SK-N-SH (cell line): Measurements from ENCODE around the gene WDR82. TPM values are rescaled to one million over a fixed set of nuclear protein-coding genes. Genes with fewer than 3 reads are reported as not detected.

Experiments
- CTCF ChIA-PET: fragments of 300-600, 350-600 bp; formaldehyde crosslinking; extraction: SDS; loops from one replicate; lab custom pipeline; 2021; lab: Yijun Ruan, JAX
- POLR2A ChIA-PET: fragments of 350-600 bp; sonication (Branson Sonifier 250); formaldehyde crosslinking; extraction: SDS; loops from one replicate; lab custom pipeline; 2020; ENCODE audit warnings: antibody characterized with exemption, inconsistent platforms; lab: Yijun Ruan, JAX
- DNase-seq: peaks from one replicate; pipeline ENCODE4 v3.0.0; 2012
- H2AFZ ChIP-seq: fragments of 200-600 bp; sonication (generic); 2 replicates; pipeline ENCODE4 v1.8.1; 2016; ENCODE audit warnings: antibody characterized with exemption, mild to moderate bottlenecking, low read depth
- H3F3A ChIP-seq: fragments of 200-600 bp; sonication (generic); replicated peaks from 2 replicates; pipeline ENCODE3; 2016; ENCODE audit warnings: antibody characterized with exemption, mild to moderate bottlenecking; ENCODE audit not compliant: insufficient read depth
- H3K27ac ChIP-seq, 2 experiments: fragments of 200-500 bp in 1 of 2; fragments of 200-600 bp in 1 of 2; sonication (Bioruptor generic) in 1 of 2; sonication (generic), shearing (Covaris generic) in 1 of 2; 2 replicates each; pipeline versions ENCODE4 v1.5.1 to v1.6.1; 2014 to 2016; ENCODE audit warnings: low read depth in 2 of 2, inconsistent platforms in 1 of 2, low read length in 1 of 2, mild to moderate bottlenecking in 1 of 2, mixed read lengths in 1 of 2
- H3K27me3 ChIP-seq: fragments of 200-600 bp; sonication (generic), shearing (Covaris generic); 2 replicates; pipeline ENCODE4 v1.6.1; 2016; ENCODE audit warnings: mixed run types; ENCODE audit not compliant: insufficient read depth
- H3K36me3 ChIP-seq, 2 experiments: fragments of 200-500 bp in 1 of 2; fragments of 200-600 bp in 1 of 2; sonication (Bioruptor generic) in 1 of 2; sonication (generic) in 1 of 2; replicated peaks in 1 of 2; 2 replicates each; pipeline versions ENCODE3 to v1.5.1; 2014 to 2016; ENCODE audit warnings: low read length in 1 of 2, mild to moderate bottlenecking in 1 of 2; ENCODE audit not compliant: insufficient read depth in 2 of 2, control insufficient read depth in 1 of 2
- H3K4me1 ChIP-seq, 2 experiments: fragments of 200-500 bp in 1 of 2; fragments of 200-600 bp in 1 of 2; sonication (Bioruptor generic) in 1 of 2; sonication (generic), shearing (Covaris generic) in 1 of 2; 2 replicates each; pipeline versions ENCODE4 v1.5.1 to v1.6.1; 2014 to 2016; ENCODE audit warnings: low read depth in 1 of 2, low read length in 1 of 2, mixed run types in 1 of 2; ENCODE audit not compliant: insufficient read depth in 2 of 2, control insufficient read depth in 1 of 2
- H3K4me2 ChIP-seq: fragments of 200-600 bp; sonication (generic), shearing (Covaris generic); 2 replicates; pipeline ENCODE4 v1.6.1; 2017; ENCODE audit warnings: mixed run types
- H3K4me3 ChIP-seq, 2 experiments: fragments of 200-500 bp in 1 of 2; fragments of 200-600 bp in 1 of 2; sonication (Bioruptor generic) in 1 of 2; sonication (generic), shearing (Covaris generic) in 1 of 2; 2 replicates each; pipeline versions ENCODE4 v1.5.1 to v1.8.1; 2014 to 2016; ENCODE audit warnings: low read depth in 2 of 2, inconsistent platforms in 1 of 2, low read length in 1 of 2, mild to moderate bottlenecking in 1 of 2, mixed read lengths in 1 of 2, moderate library complexity in 1 of 2
- H3K79me2 ChIP-seq: fragments of 200-600 bp; sonication (generic); 2 replicates; pipeline ENCODE4 v1.8.1; 2017; ENCODE audit warnings: mild to moderate bottlenecking; ENCODE audit not compliant: insufficient read depth
- H3K9ac ChIP-seq: fragments of 200-600 bp; sonication (generic); 2 replicates; pipeline ENCODE4 v1.6.1; 2017; ENCODE audit warnings: mixed run types
- H3K9me2 ChIP-seq: fragments of 200-600 bp; sonication (generic); 2 replicates; pipeline ENCODE4 v1.6.1; 2017; ENCODE audit warnings: mixed run types
- H3K9me3 ChIP-seq: fragments of 200-600 bp; sonication (generic); 2 replicates; pipeline ENCODE4 v1.6.1; 2017; ENCODE audit warnings: mixed run types, mild to moderate bottlenecking, moderate library complexity
- H4K20me1 ChIP-seq: fragments of 200-600 bp; sonication (generic); 2 replicates; pipeline ENCODE4 v1.6.1; 2017; ENCODE audit warnings: mild to moderate bottlenecking, mixed run types; ENCODE audit not compliant: insufficient read depth
- ELF1 ChIP-seq: IDR thresholded peaks from 2 replicates; pipeline ENCODE4 v1.4.0; 2012
- EZH2phosphoT487 ChIP-seq: fragments of 200-600 bp; sonication (generic); IDR thresholded peaks from 2 replicates; pipeline ENCODE4 v1.6.1; 2017; ENCODE audit warnings: low read depth, mixed run types, mild to moderate bottlenecking, antibody characterized with exemption, moderate library complexity, borderline replicate concordance
- GATA2 ChIP-seq: sonication (generic); formaldehyde crosslinking; IDR thresholded peaks from 2 replicates; pipeline ENCODE4 v1.5.0; 2020; ENCODE audit warnings: mild to moderate bottlenecking, missing genetic modification reagents
- IRF3 ChIP-seq: fragments of 150-350 bp; IDR thresholded peaks from 2 replicates; pipeline ENCODE4 v1.6.1; 2016; ENCODE audit warnings: mild to moderate bottlenecking, low read depth, low read length
- JUND ChIP-seq: IDR thresholded peaks from 2 replicates; pipeline ENCODE4 v1.4.0; 2012
- MXI1 ChIP-seq: IDR thresholded peaks from 2 replicates; pipeline ENCODE4 v1.6.1; 2012; ENCODE audit warnings: mild to moderate bottlenecking, low read depth, low read length, improper control_type of control experiment
- NFIC ChIP-seq: IDR thresholded peaks from 2 replicates; pipeline ENCODE4 v1.4.0; 2012; ENCODE audit warnings: borderline replicate concordance
- NRF1 ChIP-seq: IDR thresholded peaks from 2 replicates; pipeline ENCODE4 v1.6.1; 2012; ENCODE audit warnings: low read depth, mild to moderate bottlenecking, low read length
- RAD21 ChIP-seq: IDR thresholded peaks from 2 replicates; pipeline ENCODE4 v1.6.1; 2012; ENCODE audit warnings: mild to moderate bottlenecking, low read length
- REST ChIP-seq: IDR thresholded peaks from 2 replicates; pipeline ENCODE4 v1.6.1; 2012; ENCODE audit warnings: mild to moderate bottlenecking, low read depth, low read length, moderate library complexity
- RFX5 ChIP-seq: IDR thresholded peaks from 2 replicates; pipeline ENCODE4 v1.6.1; 2012; ENCODE audit warnings: mild to moderate bottlenecking, improper control_type of control experiment, low read length
- RXRA ChIP-seq: IDR thresholded peaks from 2 replicates; pipeline ENCODE4 v1.4.0; 2012; ENCODE audit warnings: low read depth, mild to moderate bottlenecking, borderline replicate concordance
- SIN3A ChIP-seq: IDR thresholded peaks from 2 replicates; pipeline ENCODE4 v1.6.1; 2012; ENCODE audit warnings: low read depth, mild to moderate bottlenecking, low read length, moderate library complexity, borderline replicate concordance
- TAF1 ChIP-seq: IDR thresholded peaks from 2 replicates; pipeline ENCODE4 v1.6.1; 2012; ENCODE audit warnings: low read depth, mild to moderate bottlenecking, low read length, moderate library complexity, borderline replicate concordance
- ZBTB33 ChIP-seq: IDR thresholded peaks from 2 replicates; pipeline ENCODE4 v1.4.0; 2012; ENCODE audit warnings: low read depth, borderline replicate concordance
- WGBS: methylation state at CpG from one replicate; pipeline ENCODE4 v1.1.6; 2017; ENCODE audit warnings: low lambda C conversion rate; 5-methylcytosine and 5-hydroxymethylcytosine counted together
- polyA plus RNA-seq, 3 experiments: library from polyadenylated mRNA; depleted of rRNA; stranded (reverse); fragments of >200 nt; gene quantifications; 2 replicates each; pipeline ENCODE4 v1.2.3, GENCODE V29; 2012
- TF ChIP-seq, protein P1 (sequence below): IDR thresholded peaks from 2 replicates; pipeline ENCODE4; 2012
- TF ChIP-seq, protein P2 (sequence below): IDR thresholded peaks from 2 replicates; pipeline ENCODE4 v1.4.0; 2012; ENCODE audit warnings: low read depth
- TF ChIP-seq, protein P3 (sequence below): fragments of 200-600 bp; sonication (generic); IDR thresholded peaks from 2 replicates; pipeline ENCODE4 v1.6.1; 2017; ENCODE audit warnings: antibody characterized with exemption, mild to moderate bottlenecking, moderate library complexity

Gene WDR82
- polyA plus RNA-seq, 1 of the 3 experiments (the other 2 are of a cell fraction) = 41.2 TPM

- POLR2A ChIA-PET = interaction anchor here (0.6 to 1.1 kb wide), 3 partner anchors 20 to 190 kb away, joined by 3 to 4 read pairs (median 3); no protein-coding TSS in a partner anchor
- no peaks in the 10 kb centered on the region for H3K79me2 ChIP-seq
- no peak overlapping the region for H3K4me3 ChIP-seq
- no peak overlapping the region for H3K4me2 ChIP-seq
- H2AFZ ChIP-seq = no peak overlapping the region
- WGBS = 94% methylated on average over 17 of the region's 41 CpGs
- no peaks in the 10 kb centered on the region for H3K9me3 ChIP-seq
- H3F3A ChIP-seq = peaks cover 7% of the 10 kb centered on the region
- peaks cover 2 to 8% of the 10 kb centered on the region in 2 experiments; a peak in 2 of 4 replicates for H3K4me1 ChIP-seq
- DNase-seq = no peak
- no peaks in the 10 kb centered on the region for H3K36me3 ChIP-seq
- no peaks in the 10 kb centered on the region for H3K9me2 ChIP-seq
- H3K9ac ChIP-seq = no peak overlapping the region
- no peak overlapping the region for H3K27ac ChIP-seq
- H3K27me3 ChIP-seq = no peaks in the 10 kb centered on the region
- H4K20me1 ChIP-seq = no peaks in the 10 kb centered on the region
- CTCF ChIA-PET = interaction anchor here (0.7 to 16.1 kb wide), 10 partner anchors 10 to 225 kb away, joined by 3 to 257 read pairs (median 4); partner anchors contain the start of gene TWF2
- no peak for TF ChIP-seq NRF1
- TF ChIP-seq TAF1 = no peak
- TF ChIP-seq, protein P1, sequence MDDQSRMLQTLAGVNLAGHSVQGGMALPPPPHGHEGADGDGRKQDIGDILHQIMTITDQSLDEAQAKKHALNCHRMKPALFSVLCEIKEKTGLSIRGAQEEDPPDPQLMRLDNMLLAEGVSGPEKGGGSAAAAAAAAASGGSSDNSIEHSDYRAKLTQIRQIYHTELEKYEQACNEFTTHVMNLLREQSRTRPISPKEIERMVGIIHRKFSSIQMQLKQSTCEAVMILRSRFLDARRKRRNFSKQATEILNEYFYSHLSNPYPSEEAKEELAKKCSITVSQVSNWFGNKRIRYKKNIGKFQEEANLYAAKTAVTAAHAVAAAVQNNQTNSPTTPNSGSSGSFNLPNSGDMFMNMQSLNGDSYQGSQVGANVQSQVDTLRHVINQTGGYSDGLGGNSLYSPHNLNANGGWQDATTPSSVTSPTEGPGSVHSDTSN = no peak
- TF ChIP-seq JUND = no peak
- no peak for TF ChIP-seq RXRA
- no peak for TF ChIP-seq MXI1
- no peak for TF ChIP-seq RAD21
- no peak for TF ChIP-seq RFX5
- TF ChIP-seq, protein P2, sequence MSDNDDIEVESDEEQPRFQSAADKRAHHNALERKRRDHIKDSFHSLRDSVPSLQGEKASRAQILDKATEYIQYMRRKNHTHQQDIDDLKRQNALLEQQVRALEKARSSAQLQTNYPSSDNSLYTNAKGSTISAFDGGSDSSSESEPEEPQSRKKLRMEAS = no peak
- TF ChIP-seq EZH2phosphoT487 = no peak
- no peak for TF ChIP-seq IRF3
- TF ChIP-seq SIN3A = no peak
- TF ChIP-seq GATA2 (CRISPR knock-in tag) = no peak
- TF ChIP-seq ZBTB33 = no peak
- TF ChIP-seq, protein P3, sequence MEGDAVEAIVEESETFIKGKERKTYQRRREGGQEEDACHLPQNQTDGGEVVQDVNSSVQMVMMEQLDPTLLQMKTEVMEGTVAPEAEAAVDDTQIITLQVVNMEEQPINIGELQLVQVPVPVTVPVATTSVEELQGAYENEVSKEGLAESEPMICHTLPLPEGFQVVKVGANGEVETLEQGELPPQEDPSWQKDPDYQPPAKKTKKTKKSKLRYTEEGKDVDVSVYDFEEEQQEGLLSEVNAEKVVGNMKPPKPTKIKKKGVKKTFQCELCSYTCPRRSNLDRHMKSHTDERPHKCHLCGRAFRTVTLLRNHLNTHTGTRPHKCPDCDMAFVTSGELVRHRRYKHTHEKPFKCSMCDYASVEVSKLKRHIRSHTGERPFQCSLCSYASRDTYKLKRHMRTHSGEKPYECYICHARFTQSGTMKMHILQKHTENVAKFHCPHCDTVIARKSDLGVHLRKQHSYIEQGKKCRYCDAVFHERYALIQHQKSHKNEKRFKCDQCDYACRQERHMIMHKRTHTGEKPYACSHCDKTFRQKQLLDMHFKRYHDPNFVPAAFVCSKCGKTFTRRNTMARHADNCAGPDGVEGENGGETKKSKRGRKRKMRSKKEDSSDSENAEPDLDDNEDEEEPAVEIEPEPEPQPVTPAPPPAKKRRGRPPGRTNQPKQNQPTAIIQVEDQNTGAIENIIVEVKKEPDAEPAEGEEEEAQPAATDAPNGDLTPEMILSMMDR = no peak
- no peak for TF ChIP-seq REST
- no peak for TF ChIP-seq NFIC
- no peak for TF ChIP-seq ELF1
- TF ChIP-seq, all 33 proteins: peak for 0
These were observed 55.9 kb downstream of the WDR82 start for GRCh38 chr3:52222319-52223221.
